Measurements from ENCODE around the gene GGT7.

The GGT7 gene

GRCh38 chr20:34834459-34834893 is 38.2 kb downstream of the GGT7 start:
- peaks cover 23% of the 10 kb centered on the region for H3K27me3 ChIP-seq
- no peaks in the 10 kb centered on the region for H3K36me3 ChIP-seq
- peak overlapping the region; percentile 39 for H3K4me3 ChIP-seq (ENCODE audit: low read depth, low read length)
- TF ChIP-seq CTCF (IDR thresholded peaks at IDR 0.05; ENCODE audit: low read depth, low read length) = peak; percentile 32; the same call in 1 of the 2 replicates
- no peaks in the 10 kb centered on the region for H3K4me1 ChIP-seq
- no peaks in the 10 kb centered on the region for H3K9me3 ChIP-seq
- no peak for DNase-seq

- H3K36me3 ChIP-seq = no peaks in the 10 kb centered on the region
- no peaks in the 10 kb centered on the region for H3K4me1 ChIP-seq
- DNase-seq = no peak
- no peak for TF ChIP-seq CTCF (IDR thresholded peaks at IDR 0.05; ENCODE audit: low read depth, low read length)
- H3K4me3 ChIP-seq (ENCODE audit: low read depth, low read length) = no peak overlapping the region
- no peaks in the 10 kb centered on the region for H3K9me3 ChIP-seq
- peaks cover 23% of the 10 kb centered on the region for H3K27me3 ChIP-seq
Observed at GRCh38 chr20:34831936-34832335, 40.7 kb downstream of the GGT7 start.

- no peak for DNase-seq
- no peak overlapping the region for H3K4me3 ChIP-seq (ENCODE audit: low read depth, low read length)
- H3K9me3 ChIP-seq = no peaks in the 10 kb centered on the region
- TF ChIP-seq CTCF (IDR thresholded peaks at IDR 0.05; ENCODE audit: low read depth, low read length) = no peak
- no peaks in the 10 kb centered on the region for H3K36me3 ChIP-seq
- peaks cover 23% of the 10 kb centered on the region for H3K27me3 ChIP-seq
- H3K4me1 ChIP-seq = no peaks in the 10 kb centered on the region
Observed at GRCh38 chr20:34829191-34829590, 43.5 kb downstream of the GGT7 start.

GRCh38 chr20:34825530-34826362 is 46.9 kb downstream of the GGT7 start, which contains the start of gene NCOA6:
Gene NCOA6 (minus strand): TSS chr20:34825651. CDS start chr20:34782355, 43,296 bp downstream.
- no peaks in the 10 kb centered on the region for H3K9me3 ChIP-seq
- H3K4me1 ChIP-seq = no peaks in the 10 kb centered on the region
- H3K4me3 ChIP-seq (ENCODE audit: low read depth, low read length) = peak within 1 kb of the TSS; percentile 71
- H3K27me3 ChIP-seq = no peaks in the 10 kb centered on the region; the same call in 1 of the 2 replicates
- no peaks in the 10 kb centered on the region for H3K36me3 ChIP-seq
- TF ChIP-seq CTCF (IDR thresholded peaks at IDR 0.05; ENCODE audit: low read depth, low read length) = no peak
- DNase-seq = peak; percentile 89

- H3K4me3 ChIP-seq (ENCODE audit: low read depth, low read length) = peak overlapping the region; percentile 71
- H3K36me3 ChIP-seq = no peaks in the 10 kb centered on the region
- no peaks in the 10 kb centered on the region for H3K9me3 ChIP-seq
- no peaks in the 10 kb centered on the region for H3K4me1 ChIP-seq
- TF ChIP-seq CTCF (IDR thresholded peaks at IDR 0.05; ENCODE audit: low read depth, low read length) = no peak
- H3K27me3 ChIP-seq = no peaks in the 10 kb centered on the region; the same call in 1 of the 2 replicates
- peak; percentile 78 for DNase-seq
Observed at GRCh38 chr20:34824806-34825529, 47.7 kb downstream of the GGT7 start.
